GM18511 (cell line): ENCODE results near the gene ANKRD39.
"Not testable (repeated sequence)": the region's sequence is repeated elsewhere in the genome, so short reads cannot be mapped to it uniquely, and the experiment has no call there.

Source experiments
- ATAC-seq: cut with Tn5 transposase; IDR thresholded peaks from one replicate; pipeline ENCODE4 v1.9.1; 2021; ENCODE audit warnings: mild to moderate bottlenecking, moderate library complexity; ENCODE audit not compliant: unreplicated experiment

Gene ANKRD39

DNA sequence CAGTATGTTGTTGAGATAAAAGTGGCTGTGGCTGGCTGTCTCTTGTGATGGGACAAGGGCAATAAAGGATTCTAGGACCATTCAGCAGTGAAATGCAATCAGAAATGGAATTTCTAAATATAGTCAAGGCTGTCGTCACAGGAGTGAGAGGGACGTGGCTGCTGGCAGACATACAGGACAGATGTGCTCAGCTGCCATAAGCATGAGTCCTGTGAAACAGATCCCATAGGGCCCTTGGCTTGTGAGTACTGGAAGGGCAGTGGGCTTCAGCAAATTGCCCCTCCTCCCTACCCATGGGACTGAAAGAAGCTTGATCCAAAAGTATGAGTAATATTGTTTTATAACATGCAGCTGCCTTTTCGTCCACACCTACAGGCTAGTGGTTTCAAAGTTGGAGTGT is 45.9 kb downstream of the ANKRD39 start:
- no peak for ATAC-seq

DNA sequence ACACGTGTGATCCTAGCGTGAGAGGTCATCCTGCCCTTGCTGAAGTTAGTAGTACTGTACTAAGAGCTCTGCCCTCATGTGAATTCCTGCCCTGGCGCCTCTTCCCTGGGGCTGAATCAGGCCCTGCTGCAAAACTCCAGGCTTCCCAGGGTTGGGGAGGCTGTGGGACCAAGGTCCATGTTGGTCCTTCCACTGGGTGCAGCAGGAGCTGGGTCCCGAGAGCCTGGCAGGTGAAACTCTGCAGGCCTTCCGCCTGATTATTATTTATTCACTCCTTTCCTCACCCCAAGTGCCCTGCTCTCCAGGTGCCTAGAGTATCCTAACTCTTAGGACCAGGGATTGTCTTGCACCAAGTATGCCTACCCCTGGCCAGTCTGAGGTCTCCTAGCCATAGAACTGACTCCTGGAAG is 47.0 kb downstream of the ANKRD39 start:
- ATAC-seq, result no peak

DNA sequence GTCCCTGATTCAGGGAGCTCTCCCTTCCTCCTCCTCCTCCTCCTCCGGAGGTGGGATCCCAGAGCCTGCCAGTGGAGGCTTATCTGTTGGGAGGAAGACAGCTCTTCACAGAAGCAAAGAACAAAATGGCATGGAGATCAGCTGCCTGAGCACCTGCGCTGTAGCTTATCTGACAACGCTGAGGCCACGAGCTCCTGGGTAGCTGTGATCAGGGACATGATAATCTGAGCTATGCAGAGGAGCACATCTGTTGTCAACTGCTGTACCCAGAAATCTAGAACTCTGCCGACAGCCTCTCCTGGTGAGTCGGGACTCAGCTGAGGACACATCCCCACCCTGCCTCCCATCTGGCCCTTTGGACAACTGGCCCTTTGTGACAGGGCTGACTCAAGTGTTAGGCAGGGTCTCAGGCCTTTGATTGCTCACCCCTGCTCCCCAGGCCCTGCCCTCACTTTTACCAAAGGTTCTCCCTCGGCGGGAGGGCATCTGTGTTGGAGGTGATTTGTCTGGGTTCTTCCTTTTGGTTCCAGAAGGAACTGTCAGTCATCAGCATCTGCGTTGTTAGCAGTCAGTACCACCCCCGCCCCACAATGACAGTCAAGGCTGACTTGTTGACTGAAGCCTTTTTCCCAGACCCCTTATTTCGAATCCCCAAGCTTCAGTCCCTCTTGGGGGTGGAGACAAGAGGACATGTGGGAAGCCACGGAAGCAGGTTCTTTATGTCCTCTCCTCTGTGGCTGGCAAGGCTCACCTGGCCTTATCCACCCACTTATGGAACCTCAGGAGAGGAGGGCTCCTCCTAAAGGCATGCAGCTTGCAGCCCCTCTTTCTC is 47.6 kb downstream of the ANKRD39 start:
- no peak for ATAC-seq

DNA sequence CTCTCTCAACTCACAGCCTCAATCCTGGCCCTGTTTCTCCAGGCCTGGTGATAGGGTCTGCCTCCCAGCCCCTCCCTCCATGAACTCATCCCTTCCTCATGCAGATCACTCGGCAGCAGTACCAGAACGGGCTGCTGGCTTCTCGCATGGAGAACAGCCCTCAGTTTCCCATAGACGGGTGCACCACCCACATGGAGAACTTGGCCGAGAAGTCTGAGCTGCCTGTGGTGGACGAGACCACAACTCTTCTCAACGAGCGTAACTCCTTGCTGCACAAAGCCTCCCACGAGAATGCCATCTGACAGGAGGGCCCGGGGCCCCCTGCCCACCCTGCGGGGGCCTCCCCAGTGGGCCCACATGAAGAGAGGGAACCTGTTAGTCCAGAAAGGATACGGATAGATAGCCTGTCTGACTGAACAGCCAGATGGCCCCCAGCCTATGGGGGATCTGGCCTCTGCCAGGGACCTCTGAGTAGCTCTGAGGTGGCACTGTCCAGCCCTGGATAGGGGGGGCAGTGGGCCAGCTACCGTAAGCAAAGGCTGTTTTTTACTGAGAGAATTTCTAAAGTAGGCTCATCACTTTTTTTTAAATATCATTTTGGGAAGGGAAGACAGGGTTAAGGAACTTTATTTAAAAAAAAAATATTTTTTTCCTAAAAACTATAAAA is 48.5 kb downstream of the ANKRD39 start:
- no peak for ATAC-seq

DNA sequence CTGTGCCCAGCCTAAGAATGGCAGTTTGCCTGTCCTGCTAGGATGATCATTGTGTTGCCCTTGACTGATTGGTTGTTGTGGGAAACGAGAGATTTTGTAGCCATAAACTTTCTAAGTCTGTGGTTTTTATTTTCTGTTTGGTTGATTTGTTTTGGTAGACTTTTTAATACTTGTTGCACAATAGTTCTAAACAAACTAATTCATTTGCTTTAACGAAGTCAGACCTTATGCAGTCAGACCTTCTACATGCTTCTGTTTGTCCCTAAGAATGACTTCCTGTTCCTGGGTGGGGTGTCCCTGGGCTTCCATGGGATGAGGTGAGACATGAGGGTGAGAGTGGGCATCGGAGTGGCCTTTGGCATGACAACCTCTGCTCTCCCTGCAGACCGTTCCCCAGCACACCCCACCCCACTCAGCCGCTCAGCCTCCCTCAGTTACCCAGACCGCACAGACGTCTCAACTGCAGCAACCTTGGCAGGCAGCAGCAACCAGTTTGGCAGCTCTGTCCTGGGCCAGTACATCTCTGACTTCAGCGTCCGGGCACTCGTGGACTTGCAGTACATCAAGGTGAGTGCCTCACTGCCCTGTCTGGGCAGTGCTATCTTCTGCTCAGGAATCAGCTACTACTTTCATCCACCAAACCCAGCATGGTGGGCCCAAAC is 49.5 kb downstream of the ANKRD39 start:
- ATAC-seq, result no peak

DNA sequence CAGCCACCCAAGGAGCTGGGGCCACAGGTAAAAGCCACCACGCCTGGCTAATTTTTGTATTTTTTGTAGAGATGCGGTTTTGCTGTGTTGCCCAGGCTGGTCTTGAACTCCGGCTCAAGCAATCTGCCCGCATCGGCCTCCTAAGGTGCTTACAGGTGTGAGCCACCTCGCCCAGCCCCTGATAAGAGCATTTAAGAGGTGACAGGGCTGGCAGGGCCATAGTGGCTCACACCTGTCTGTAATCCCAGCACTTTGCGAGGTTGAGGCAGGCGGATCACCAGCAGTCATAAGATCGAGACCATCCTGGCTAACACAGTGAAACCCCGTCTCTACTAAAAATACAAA is 50.7 kb downstream of the ANKRD39 start:
- ATAC-seq, result no peak

DNA sequence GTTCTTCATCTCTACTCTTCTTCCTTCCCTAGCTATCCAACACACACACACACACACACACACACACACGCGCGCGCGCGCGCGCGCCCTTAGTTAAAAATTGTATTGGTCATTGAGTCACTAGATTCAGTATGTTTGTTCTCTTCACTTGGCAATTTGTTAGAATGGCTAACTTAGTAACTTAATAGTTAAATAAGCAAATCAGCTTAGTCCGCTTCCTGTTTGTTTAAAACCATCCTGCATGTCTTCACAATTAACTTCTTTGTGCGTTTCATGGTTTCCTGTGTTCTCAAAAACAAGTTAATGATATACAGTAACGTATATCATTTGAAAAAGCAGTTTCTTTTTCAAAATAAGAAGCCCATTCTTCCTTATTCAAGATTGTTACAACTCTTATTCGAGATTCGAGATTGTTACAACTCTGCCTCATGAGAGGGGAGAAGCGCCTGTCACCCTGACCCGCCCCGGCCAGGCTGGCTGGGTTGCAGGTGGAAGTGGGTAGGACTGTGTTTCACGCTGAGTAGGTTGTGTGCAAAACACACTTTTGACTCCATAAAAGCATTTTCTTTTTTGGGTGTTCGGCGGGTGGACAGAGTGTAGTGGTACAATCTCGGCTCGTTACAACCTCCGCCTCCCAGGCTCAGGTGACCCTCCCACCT is 51.2 kb downstream of the ANKRD39 start:
- peak; percentile 61 for ATAC-seq

DNA sequence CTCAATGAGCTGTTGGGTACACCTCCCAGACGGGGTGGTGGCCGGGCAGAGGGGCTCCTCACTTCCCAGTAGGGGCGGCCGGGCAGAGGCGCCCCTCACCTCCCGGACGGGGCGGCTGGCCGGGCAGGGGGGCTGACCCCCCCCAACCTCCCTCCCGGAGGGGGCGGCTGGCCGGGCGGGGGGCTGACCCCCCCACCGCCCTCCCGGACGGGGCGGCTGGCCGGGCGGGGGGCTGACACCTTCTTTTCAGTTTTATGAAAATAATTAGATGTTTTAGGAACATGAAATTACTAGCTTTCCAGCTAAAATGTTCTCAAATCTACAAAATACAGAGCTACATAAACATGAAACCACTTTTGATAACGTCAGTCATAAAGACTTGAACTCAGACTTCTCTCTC is 51.9 kb downstream of the ANKRD39 start:
- ATAC-seq, result not testable (repeated sequence)

DNA sequence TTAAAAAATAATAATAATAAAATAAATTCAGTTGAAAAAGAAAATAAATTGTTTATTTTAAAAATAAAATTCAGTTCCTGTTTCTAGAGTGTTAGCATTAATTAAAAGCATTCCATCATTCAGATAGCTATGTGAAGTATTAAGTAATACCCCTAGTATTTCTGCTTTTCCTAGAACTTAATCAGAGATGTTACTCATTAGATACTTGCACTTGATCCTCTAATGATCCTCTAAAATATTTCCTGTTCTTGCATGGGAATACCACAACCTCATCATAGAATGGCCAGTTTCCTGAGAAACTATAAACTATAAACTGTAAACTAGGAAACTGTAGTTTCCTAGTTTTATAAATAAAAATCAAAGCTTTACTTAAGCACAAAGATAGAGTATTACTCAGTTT is 52.8 kb downstream of the ANKRD39 start:
- ATAC-seq, result no peak

DNA sequence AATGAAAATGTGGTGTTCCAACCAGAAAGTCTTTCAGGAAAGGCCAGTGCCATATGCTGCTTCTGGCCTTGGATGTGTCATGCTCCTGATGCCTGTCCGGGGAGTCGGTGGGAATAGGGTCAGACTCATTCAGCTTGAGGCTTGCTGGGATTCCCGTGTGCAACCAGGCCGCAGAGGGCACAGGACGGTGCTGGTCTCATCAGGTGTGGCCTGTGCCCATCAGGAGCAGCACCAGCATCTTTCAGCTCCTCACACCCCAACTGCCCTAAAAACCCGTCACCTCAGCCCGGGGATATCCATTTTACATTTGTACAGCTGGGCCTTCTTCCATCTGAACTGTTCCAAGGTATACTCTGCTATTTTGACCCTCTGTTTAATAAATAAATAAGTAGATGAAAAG is 55.1 kb downstream of the ANKRD39 start:
- ATAC-seq, result no peak

DNA sequence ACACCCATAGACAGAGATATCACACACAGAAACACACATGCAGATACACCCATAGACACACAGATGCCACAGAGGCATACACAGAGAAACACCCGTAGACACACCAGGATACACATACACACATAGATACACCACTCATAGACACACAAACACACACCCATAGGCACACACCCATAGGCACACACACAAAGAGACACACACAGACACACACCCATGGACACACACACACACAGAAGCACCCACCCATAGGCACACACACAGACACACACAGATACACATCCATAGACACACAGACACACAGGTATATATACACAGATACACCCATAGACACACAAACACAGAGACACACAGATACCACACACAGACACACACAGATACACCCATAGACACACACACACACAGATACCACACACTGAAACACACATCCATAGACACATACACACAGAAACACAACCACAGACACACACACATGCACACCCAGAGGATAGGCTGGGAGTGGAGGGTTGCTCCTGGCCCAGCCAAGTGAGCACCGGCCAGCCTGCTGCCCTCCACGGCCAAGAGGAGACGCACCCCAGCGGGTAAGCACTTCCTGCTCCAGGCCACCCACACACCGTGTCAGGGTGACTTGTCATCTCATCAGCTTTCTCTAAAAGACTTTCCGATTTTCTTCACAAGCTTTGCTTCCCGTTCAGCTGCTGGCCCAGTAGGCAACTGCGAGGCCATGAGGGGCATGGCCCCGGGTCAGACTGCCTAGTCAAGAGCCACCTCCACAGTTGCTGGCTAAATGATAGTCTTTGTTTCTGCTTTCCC is 55.8 kb downstream of the ANKRD39 start:
- ATAC-seq, result peak; percentile 45

DNA sequence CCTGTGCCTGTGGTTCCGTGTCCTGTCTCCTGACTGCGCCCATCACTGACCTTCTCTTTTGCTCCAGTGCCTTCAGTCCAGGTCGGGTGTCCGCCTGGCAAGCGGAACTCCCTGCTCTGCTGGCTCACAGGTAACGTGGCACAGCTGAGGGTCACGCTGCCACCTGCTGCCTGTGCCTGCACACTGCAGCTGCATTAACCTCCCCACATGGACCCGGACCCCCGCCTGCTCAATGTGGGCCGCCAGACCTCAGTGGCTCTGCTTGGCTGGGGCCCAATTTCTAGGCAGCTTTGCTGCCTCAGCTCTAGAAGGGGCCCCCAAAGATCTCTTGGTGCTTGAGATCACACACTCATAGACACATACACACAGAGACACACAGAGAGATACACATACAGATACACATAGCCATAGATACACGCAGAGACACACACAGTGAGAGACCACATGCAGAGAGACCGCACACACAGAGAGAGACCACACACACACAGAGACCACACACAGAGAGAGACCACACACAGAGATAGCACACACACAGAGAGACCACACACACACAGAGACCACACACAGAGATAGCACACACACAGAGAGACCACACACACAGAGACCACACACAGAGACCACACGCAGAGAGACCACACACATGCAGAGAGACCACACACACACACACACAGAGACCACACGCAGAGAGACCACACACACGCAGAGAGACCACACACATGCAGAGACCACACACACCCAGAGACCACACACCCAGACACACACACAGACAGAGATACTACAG is 56.6 kb downstream of the ANKRD39 start:
- peak; percentile 93 for ATAC-seq

DNA sequence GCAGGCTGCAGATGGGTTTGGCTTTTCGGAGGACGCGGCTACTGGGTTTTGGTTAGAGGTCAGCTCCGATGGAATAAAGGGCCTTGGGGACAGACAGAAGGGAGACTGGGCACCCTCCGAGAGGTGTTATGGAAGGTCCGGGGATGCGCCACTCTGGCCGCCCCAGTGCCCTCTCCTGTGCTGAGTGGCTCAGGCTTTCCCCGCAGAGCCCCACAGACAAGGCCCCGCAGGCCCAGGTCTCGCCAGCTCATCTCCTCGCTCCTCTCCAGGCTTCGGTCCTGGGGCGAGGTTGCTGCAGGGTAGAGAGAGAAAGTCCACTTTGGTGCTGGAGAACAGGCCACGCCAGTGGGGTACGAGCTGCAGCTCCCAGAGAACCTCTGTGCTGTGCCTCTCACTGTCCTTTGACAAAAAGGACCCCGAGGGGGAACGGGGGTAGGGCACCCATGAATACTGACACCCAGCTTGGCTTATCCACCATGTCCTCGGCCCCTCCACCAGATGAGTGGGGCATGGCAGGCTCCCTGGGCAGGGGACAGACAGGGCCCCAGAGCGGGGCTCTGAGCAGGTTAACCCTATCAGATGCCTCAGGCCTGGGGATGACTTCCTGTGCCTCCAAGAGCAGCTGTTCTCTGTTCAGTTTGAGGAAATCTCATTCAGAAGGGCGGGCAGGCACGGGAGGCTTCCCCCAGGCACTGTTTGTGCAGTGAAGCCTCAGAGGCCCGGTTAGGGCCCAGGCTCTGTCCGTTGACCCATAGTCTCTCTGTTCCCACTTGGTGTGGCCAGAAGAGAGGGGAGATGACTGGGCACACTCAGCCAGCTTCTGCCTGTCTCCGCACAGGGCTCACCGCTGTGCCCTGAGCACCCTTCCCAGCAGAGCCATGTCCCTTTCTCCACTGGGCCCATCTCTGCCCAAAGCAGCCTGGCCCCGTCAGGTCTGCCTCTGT is 57.5 kb downstream of the ANKRD39 start:
- ATAC-seq, result peak; percentile 28

DNA sequence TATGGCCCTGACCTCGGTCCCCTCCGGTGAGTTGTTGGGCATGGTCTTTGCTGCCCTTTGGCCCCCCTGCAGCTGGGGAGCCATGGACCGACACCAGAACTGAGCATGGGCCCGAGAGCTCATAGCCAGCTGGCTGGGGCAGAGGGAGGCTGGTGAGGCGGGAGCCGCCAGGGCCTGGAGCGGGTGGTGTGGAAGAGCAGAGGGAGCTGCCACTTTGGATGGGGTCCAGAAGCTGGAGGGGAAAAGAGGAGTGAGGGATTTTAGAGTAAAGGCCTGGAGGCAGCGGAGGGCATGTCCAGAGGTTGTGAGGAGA is 58.2 kb downstream of the ANKRD39 start:
- no peak for ATAC-seq

DNA sequence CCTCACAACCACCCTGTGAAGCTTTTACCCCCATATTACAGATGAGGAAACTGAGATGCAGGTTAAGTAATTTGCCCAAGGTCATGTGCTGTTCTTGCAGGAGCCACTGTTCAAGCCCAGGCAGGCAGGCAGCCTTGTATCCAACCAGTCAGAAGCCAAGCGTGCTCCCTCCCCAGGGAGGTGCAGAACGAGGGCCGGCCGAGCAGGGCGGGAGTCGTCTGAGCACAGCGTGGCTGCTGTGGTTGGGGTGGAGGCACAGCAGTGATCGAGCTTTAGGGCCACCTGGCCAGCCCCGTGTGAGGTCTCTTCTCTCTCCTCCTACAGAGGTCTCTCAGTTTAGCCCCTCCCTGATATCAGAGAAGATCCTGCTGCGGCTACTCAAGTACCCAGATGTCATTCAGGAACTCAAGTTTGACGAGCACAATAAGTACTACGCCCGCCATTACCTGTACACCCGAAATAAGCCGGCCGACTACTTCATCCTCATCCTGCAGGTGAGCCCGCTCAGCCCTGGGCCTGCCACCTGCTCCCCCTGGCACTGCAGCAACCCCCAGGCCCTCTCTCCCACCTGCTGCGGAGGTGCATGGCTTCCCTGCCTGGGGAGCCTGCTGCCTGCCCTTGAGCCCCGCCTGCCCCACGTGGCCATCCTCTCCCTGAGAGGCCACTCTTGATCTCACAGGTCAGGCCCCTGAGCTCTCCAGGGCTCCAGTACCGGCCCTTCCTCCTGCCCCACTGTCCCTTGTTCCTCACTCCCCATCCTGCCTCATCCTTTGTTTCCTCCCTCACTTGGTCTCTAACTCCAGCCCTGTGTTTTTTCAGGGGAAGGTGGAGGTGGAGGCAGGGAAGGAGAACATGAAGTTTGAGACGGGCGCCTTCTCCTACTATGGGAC is 58.8 kb downstream of the ANKRD39 start:
- ATAC-seq, result no peak
